ENCODE results near the gene SPOUT1.

The SPOUT1 gene

DNA sequence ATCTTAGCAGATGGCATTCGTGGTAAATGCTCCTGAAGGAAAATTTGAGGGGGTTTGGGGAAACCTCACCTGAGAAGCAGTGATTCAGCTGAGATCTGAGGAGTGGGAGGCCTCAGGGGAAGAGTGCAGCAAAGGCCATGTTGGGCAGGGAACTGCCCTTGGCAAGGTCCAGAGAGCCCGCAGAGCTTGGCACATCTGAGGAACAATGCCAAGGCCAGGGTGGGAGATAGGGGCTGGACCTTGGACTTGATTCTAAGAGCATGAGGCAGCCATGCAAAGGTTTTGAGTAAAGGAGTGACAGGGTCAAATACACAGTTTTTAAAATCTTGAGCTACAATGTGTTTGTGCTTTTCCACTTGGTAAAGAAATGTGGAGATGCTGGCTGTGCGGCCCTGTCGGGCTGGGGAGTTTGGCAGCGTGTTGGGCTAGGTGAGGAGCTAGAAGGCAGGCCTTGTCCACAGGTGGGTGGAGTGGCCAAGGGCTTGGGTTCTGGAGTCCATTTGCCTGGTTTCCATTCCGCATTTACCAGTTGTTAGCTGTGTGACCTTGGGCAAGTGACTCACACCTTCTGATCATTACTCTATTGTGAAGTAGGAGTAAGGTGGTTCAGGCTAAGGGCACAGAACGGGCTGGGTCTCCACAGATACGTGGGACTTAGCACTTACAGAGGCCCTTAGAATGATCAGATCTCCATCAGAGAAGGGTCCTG lies 36.5 kb downstream of the SPOUT1 start:
- Histone ChIP-seq H3K36me3 (replicated peaks) (peaks cover 48% of the 10 kb centered on the region), H3K4me3 (ENCODE audit: low read depth, low read length) (no peak overlapping the region), H3K27ac (no peak overlapping the region), H3K27me3 (replicated peaks) (no peaks in the 10 kb centered on the region)
- TF ChIP-seq, protein P1, sequence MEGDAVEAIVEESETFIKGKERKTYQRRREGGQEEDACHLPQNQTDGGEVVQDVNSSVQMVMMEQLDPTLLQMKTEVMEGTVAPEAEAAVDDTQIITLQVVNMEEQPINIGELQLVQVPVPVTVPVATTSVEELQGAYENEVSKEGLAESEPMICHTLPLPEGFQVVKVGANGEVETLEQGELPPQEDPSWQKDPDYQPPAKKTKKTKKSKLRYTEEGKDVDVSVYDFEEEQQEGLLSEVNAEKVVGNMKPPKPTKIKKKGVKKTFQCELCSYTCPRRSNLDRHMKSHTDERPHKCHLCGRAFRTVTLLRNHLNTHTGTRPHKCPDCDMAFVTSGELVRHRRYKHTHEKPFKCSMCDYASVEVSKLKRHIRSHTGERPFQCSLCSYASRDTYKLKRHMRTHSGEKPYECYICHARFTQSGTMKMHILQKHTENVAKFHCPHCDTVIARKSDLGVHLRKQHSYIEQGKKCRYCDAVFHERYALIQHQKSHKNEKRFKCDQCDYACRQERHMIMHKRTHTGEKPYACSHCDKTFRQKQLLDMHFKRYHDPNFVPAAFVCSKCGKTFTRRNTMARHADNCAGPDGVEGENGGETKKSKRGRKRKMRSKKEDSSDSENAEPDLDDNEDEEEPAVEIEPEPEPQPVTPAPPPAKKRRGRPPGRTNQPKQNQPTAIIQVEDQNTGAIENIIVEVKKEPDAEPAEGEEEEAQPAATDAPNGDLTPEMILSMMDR (IDR thresholded peaks at IDR 0.05; ENCODE audit: low read depth, low read length, missing control alignments) = no peak
- in situ Hi-C loops (cut with HindIII; ENCODE audit: low pct_ligation_motif_present, low sequenced_read_pairs) = no loop called here
- no peak for DNase-seq

DNA sequence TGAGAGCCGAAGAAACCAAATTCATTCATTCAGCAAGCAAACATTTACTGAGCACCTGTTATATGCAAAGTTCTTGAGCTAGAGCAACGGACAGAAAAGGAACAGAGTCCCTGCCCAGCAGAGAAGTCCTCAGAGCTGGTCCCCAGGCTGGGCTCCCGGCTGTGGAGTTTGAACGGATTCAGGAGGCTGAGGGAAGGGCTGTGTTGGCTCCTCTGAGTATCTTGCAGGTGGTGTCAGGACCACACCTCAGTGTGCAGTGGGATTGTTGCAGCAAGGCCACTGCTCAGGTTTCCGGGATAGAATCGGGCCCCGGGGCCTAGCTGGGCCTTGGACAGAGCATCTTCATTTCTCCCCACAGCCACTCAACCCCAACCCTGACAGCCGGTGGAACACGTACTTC lies 37.5 kb downstream of the SPOUT1 start:
- DNase-seq = no peak
- peaks cover 40% of the 10 kb centered on the region for H3K36me3 ChIP-seq (replicated peaks)
- TF ChIP-seq, protein P1 (IDR thresholded peaks at IDR 0.05; ENCODE audit: low read depth, low read length, missing control alignments) = no peak
- in situ Hi-C loops (cut with HindIII; ENCODE audit: low pct_ligation_motif_present, low sequenced_read_pairs) = no loop called here
- H3K27me3 ChIP-seq (replicated peaks) = no peaks in the 10 kb centered on the region
- H3K27ac ChIP-seq = no peak overlapping the region
- no peak overlapping the region for H3K4me3 ChIP-seq (ENCODE audit: low read depth, low read length)

DNA sequence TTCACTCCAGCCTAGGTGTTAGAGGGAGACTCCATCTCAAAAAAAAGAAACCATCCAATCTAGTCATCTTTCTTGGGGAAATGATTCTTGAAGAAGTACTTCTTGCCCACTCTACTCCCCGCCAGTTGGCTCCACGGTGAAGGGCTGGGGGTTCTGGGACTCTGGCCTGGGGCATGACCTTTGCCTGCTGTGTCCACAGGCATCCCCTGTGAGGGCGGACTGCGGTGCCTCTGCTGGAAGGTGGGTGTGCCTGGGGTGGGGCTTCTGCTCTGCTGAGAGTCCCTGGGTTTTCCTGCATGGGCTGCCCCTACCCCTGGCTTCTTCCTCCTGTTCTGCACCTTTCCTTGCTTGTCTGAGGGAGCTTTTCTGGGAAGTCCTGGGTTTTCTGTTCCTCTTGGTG lies 39.1 kb downstream of the SPOUT1 start:
- no peak overlapping the region for H3K27ac ChIP-seq
- peaks cover 33% of the 10 kb centered on the region for H3K36me3 ChIP-seq (replicated peaks)
- in situ Hi-C loops (cut with HindIII; ENCODE audit: low pct_ligation_motif_present, low sequenced_read_pairs) = no loop called here

DNA sequence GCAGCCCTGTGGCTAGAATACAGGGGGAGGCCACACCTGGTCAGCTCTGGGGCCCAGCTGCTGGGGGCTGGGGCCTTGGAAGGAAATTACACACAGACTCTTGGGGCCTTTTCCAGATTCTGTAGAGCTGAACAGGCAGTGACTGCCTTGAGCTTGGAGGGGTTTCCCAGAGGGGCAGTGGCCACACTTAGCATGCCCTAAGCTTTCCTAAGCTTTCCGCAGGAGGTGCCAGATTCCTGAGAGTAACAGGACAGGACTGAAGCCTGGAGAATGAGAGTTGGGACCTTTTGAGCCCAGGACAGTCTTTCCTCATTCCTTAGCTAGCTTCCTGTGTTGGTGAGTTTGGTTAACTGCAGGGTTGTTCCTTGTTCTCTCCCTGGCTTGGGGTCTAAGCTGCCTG lies 41.1 kb downstream of the SPOUT1 start:
- H3K27ac ChIP-seq = no peak overlapping the region
- H3K27me3 ChIP-seq (replicated peaks) = no peaks in the 10 kb centered on the region
- TF ChIP-seq, protein P1 (IDR thresholded peaks at IDR 0.05; ENCODE audit: low read depth, low read length, missing control alignments) = no peak
- DNase-seq = no peak
- peaks cover 29% of the 10 kb centered on the region for H3K36me3 ChIP-seq (replicated peaks)
- in situ Hi-C loops (cut with HindIII; ENCODE audit: low pct_ligation_motif_present, low sequenced_read_pairs) = no loop called here
- no peak overlapping the region for H3K4me3 ChIP-seq (ENCODE audit: low read depth, low read length)

More for the DNA sequence above, 39.1 kb downstream of the SPOUT1 start:
- no peaks in the 10 kb centered on the region for H3K27me3 ChIP-seq (replicated peaks)
- no peak overlapping the region for H3K4me3 ChIP-seq (ENCODE audit: low read depth, low read length)
- TF ChIP-seq, protein P1 (IDR thresholded peaks at IDR 0.05; ENCODE audit: low read depth, low read length, missing control alignments) = no peak
- DNase-seq = no peak

DNA sequence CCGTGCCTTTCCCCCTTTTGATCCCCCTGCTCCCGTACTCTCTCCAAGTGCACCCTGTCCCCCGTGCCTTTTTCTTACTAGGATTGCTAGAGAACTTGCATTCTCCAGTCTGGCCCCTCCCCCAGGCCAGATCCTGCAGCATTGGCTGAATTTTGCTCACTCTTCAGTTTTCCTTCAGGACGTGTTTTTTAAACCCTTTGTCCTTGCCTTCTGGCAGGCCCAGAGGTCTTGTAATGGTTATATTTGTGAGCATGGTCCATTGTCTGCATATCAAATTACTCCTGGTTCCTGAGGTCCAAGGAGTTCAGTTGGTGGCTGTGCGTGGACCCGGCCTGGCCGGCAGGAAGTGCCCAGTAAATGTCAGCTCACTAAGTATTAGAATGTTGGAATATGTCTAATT lies 41.9 kb downstream of the SPOUT1 start:
- DNase-seq = no peak
- H3K27ac ChIP-seq = no peak overlapping the region

More for the DNA sequence above, 41.9 kb downstream of the SPOUT1 start:
- TF ChIP-seq, protein P1 (IDR thresholded peaks at IDR 0.05; ENCODE audit: low read depth, low read length, missing control alignments) = no peak
- Histone ChIP-seq H3K4me3 (ENCODE audit: low read depth, low read length) (peak overlapping the region; percentile 97), H3K27me3 (replicated peaks) (no peaks in the 10 kb centered on the region), H3K36me3 (replicated peaks) (peaks cover 21% of the 10 kb centered on the region)
- in situ Hi-C loops (cut with HindIII; ENCODE audit: low pct_ligation_motif_present, low sequenced_read_pairs) = no loop called here

Measured in brain microvascular endothelial cell (primary cell).